PC-3 (cell line): ENCODE data around the gene EIPR1. TPM values are rescaled to one million over a fixed set of nuclear protein-coding genes. Genes with fewer than 3 reads are reported as not detected.
"Not testable (repeated sequence)": the region's sequence is repeated elsewhere in the genome, so short reads cannot be mapped to it uniquely, and the experiment has no call there.

Experiments
- ATAC-seq: fragments of 200-7000 bp; cut with Tn5 transposase; 2 replicates; pipeline ENCODE4 v1.9.1; 2020; ENCODE audit warnings: mild to moderate bottlenecking, moderate library complexity
- BruUV-seq: library from RNA; stranded (reverse); fragments of 400-500 nt; replicated peaks from 2 replicates; lab custom pipeline; 2021; lab: Mats Ljungman, UMichigan
- CTCF ChIA-PET: fragments of 300-600 bp; sonication (Branson Sonifier 250); formaldehyde crosslinking; loops from one replicate; lab custom pipeline; 2022; ENCODE audit warnings: antibody characterized with exemption; lab: Charles Lee
- POLR2A ChIA-PET: fragments of 300-600 bp; sonication (Branson Sonifier 250); formaldehyde crosslinking; loops from one replicate; lab custom pipeline; 2022; ENCODE audit warnings: antibody characterized with exemption; ENCODE audit not compliant: unreplicated experiment; lab: Charles Lee
- DNase-seq: peaks from one replicate; pipeline ENCODE4 v3.0.0-alpha.2; 2015
- H2AFZ ChIP-seq: fragments of 300-600 bp; sonication (generic); 2 replicates; pipeline ENCODE4 v1.6.0; 2016; ENCODE audit warnings: antibody characterized with exemption, low read length
- H3F3A ChIP-seq: fragments of 300-600 bp; sonication (generic); one replicate; pipeline ENCODE4 v1.6.0; 2017; ENCODE audit warnings: antibody characterized with exemption, low read length, control low read depth, mild to moderate bottlenecking; ENCODE audit not compliant: unreplicated experiment
- H3K27ac ChIP-seq: fragments of 300-600 bp; sonication (generic); 2 replicates; pipeline ENCODE4 v1.5.1; 2016; ENCODE audit warnings: mild to moderate bottlenecking, low read length
- H3K27me3 ChIP-seq: fragments of 300-600 bp; sonication (generic); 2 replicates; pipeline ENCODE4 v1.6.1; 2016; ENCODE audit warnings: low read length, mixed read lengths
- H3K36me3 ChIP-seq: fragments of 300-600 bp; sonication (generic); 2 replicates; pipeline ENCODE4 v1.6.1; 2016; ENCODE audit warnings: low read depth, mixed run types, low read length, mixed read lengths
- H3K4me1 ChIP-seq: fragments of 300-600 bp; sonication (generic); 2 replicates; pipeline ENCODE4 v1.5.1; 2016; ENCODE audit warnings: low read length; ENCODE audit not compliant: insufficient read depth
- H3K4me2 ChIP-seq: fragments of 300-600 bp; sonication (generic); 2 replicates; pipeline ENCODE4 v1.6.0; 2016; ENCODE audit warnings: low read length
- H3K4me3 ChIP-seq: fragments of 300-600 bp; sonication (generic); 2 replicates; pipeline ENCODE4 v1.5.1; 2016; ENCODE audit warnings: mild to moderate bottlenecking, low read length, mixed read lengths
- H3K79me2 ChIP-seq: fragments of 300-600 bp; sonication (generic); 2 replicates; pipeline ENCODE4 v1.6.1; 2017; ENCODE audit warnings: low read length, mixed read lengths
- H3K9ac ChIP-seq: fragments of 300-600 bp; sonication (generic); 2 replicates; pipeline ENCODE4 v1.6.0; 2016; ENCODE audit warnings: mild to moderate bottlenecking, low read length
- H3K9me2 ChIP-seq: fragments of 300-600 bp; sonication (generic); replicated peaks from 2 replicates; pipeline ENCODE4 v1.6.1; 2016; ENCODE audit warnings: mixed run types, low read length, mixed read lengths
- H3K9me3 ChIP-seq: fragments of 300-600 bp; sonication (generic); 2 replicates; pipeline ENCODE4 v1.6.1; 2016; ENCODE audit warnings: low read length, mixed read lengths
- H4K20me1 ChIP-seq: fragments of 300-600 bp; sonication (generic); 2 replicates; pipeline ENCODE4 v1.6.1; 2016; ENCODE audit warnings: low read length, mixed read lengths
- EZH2 ChIP-seq: fragments of 300-600 bp; sonication (generic); IDR thresholded peaks from one replicate; pipeline ENCODE4 v1.6.1; 2017; ENCODE audit warnings: antibody characterized with exemption, mild to moderate bottlenecking, low read length; ENCODE audit not compliant: unreplicated experiment
- EZH2phosphoT487 ChIP-seq: fragments of 300-600 bp; sonication (generic); IDR thresholded peaks from 2 replicates; pipeline ENCODE4 v1.6.1; 2018; ENCODE audit warnings: mild to moderate bottlenecking, antibody characterized with exemption, low read length, borderline replicate concordance
- intact Hi-C: fragments of 100-400 bp; cut with micrococcal nuclease; formaldehyde crosslinking; loops from 2 replicates; pipeline ENCODE4 v1.9.0; 2023
- total RNA-seq: library from RNA; depleted of rRNA; stranded (reverse); fragments of >200 nt; gene quantifications from 2 replicates; pipeline ENCODE4 v1.2.3, GENCODE V29; 2014
- TF ChIP-seq, protein P1 (sequence below): fragments of 300-600 bp; sonication (generic); conservative IDR thresholded peaks from 2 replicates; pipeline ENCODE4 v1.5.1; 2017; ENCODE audit warnings: antibody characterized with exemption, low read depth, mild to moderate bottlenecking, low read length

The EIPR1 gene
- total RNA-seq, 1 experiment from 2014 or later = 90.1 TPM

DNA sequence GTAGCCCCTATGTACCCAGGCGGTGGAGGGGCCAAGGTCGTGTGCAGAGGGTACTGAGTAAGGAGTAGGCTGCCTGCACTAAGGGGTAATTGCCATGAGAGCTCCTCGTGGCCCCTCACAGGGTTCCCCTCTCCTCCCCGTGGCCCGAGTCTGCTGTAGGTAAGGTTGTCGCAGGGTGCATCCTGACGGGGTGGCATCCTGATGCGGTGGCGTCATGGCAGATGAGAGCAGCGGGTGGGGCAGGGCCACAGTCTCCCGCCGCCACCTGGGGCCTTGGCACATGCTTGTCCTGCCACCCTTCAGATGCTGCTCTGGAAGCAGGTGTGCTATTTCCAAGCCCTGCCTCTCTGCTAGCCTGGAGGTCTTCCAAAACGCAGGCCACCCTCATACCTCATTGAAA lies 89.7 kb downstream of the EIPR1 start:
- Histone ChIP-seq H4K20me1 (no peaks in the 10 kb centered on the region), H3K27me3 (no peaks in the 10 kb centered on the region), H3K9me3 (no peaks in the 10 kb centered on the region), H3K79me2 (0 out of 2 replicates have a peak, but pooled peaks cover 3% of the 10 kb centered on the region), H3K9ac (no peak overlapping the region), H3K36me3 (no peaks in the 10 kb centered on the region), H3K27ac (no peak overlapping the region), H3K4me3 (no peak overlapping the region), H2AFZ (no peak overlapping the region), H3K4me2 (no peak overlapping the region), H3K9me2 (no peaks in the 10 kb centered on the region), H3F3A (no peaks in the 10 kb centered on the region), H3K4me1 (peaks cover 4% of the 10 kb centered on the region; the same call in 1 of the 2 replicates)
- intact Hi-C loops = no loop called here
- no TSS peak for BruUV-seq
- ATAC-seq = no peak
- ChIA-PET CTCF (no interaction called here), POLR2A (no interaction called here)
- TF ChIP-seq EZH2phosphoT487 (no peak), EZH2 (no peak)
- TF ChIP-seq, protein P1, sequence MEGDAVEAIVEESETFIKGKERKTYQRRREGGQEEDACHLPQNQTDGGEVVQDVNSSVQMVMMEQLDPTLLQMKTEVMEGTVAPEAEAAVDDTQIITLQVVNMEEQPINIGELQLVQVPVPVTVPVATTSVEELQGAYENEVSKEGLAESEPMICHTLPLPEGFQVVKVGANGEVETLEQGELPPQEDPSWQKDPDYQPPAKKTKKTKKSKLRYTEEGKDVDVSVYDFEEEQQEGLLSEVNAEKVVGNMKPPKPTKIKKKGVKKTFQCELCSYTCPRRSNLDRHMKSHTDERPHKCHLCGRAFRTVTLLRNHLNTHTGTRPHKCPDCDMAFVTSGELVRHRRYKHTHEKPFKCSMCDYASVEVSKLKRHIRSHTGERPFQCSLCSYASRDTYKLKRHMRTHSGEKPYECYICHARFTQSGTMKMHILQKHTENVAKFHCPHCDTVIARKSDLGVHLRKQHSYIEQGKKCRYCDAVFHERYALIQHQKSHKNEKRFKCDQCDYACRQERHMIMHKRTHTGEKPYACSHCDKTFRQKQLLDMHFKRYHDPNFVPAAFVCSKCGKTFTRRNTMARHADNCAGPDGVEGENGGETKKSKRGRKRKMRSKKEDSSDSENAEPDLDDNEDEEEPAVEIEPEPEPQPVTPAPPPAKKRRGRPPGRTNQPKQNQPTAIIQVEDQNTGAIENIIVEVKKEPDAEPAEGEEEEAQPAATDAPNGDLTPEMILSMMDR = no peak
- DNase-seq = no peak

DNA sequence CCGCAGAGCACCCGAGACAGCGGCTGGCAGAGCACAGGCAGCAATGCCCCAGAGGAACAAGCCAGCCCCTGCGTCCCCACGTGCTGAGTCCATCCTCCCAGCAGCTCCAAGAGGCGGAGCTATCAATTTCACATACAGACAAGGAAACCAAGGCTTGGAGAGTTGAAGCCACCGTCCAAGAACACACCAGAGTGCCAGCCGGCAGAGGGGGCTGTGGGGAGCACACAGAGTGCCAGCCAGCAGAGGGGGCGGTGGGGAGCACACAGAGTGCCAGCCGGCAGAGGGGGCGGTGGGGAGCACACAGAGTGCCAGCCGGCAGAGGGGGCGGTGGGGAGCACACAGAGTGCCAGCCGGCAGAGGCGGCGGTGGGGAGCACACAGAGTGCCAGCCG lies 91.0 kb downstream of the EIPR1 start:
- H3K9ac ChIP-seq, H2AFZ ChIP-seq, H3K27ac ChIP-seq, POLR2A ChIA-PET, H3K9me2 ChIP-seq, DNase-seq, H3K27me3 ChIP-seq, H3F3A ChIP-seq, H3K36me3 ChIP-seq, H3K9me3 ChIP-seq, H3K4me2 ChIP-seq, BruUV-seq, H4K20me1 ChIP-seq, H3K4me3 ChIP-seq, CTCF ChIA-PET, intact Hi-C loops, ATAC-seq, H3K79me2 ChIP-seq: not testable (repeated sequence)
- peaks cover 12% of the 10 kb centered on the region; the same call in 1 of the 2 replicates for H3K4me1 ChIP-seq

DNA sequence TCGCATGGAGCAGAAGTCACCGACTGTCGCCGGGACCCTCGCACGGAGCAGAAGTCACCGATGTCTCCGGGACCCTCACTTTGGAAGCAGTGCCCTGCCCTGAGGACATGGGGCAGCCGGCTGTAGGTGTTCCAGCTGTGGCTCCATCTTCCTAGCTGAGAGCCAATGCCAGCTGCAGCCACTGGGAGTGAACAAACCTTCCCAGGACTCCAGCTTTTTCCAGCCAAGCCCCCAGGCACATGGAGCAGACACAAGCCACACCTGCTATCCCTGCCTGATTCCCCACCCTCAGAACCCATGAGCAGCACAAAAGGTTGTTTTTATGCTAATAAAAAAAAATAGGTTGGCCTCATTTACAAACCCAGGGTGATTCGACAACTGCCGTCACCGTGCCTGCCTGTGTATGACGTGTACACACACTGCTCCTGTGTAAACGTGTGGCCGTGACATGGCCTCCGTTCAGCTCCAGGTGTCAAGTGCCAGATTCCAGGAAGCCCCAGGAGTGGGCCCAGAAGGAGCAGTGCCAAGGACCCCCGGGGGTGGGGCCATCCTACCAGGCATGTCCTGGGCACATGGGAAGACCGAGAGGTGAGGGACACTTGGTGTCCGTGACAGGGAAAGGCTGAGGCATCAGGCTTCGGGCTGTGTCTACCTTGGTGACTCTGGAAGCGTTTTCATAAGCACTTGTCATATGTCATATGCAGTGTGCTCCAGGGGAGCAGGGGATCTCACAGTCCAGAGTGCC lies 91.5 kb downstream of the EIPR1 start:
- Histone ChIP-seq H3F3A (no peaks in the 10 kb centered on the region), H3K9me2 (no peaks in the 10 kb centered on the region), H4K20me1 (peaks cover 6% of the 10 kb centered on the region; the same call in 1 of the 2 replicates), H3K4me1 (peaks cover 12% of the 10 kb centered on the region; the same call in 1 of the 2 replicates), H3K27ac (no peak overlapping the region), H3K9me3 (no peaks in the 10 kb centered on the region), H3K9ac (no peak overlapping the region), H3K36me3 (no peaks in the 10 kb centered on the region; the same call in 1 of the 2 replicates), H3K4me2 (no peak overlapping the region), H3K27me3 (no peaks in the 10 kb centered on the region), H3K79me2 (no peaks in the 10 kb centered on the region), H2AFZ (no peak overlapping the region), H3K4me3 (no peak overlapping the region)
- no peak for DNase-seq
- ChIA-PET CTCF (no interaction called here), POLR2A (no interaction called here)
- intact Hi-C loops = no loop called here
- BruUV-seq = no TSS peak
- no peak for TF ChIP-seq EZH2
- TF ChIP-seq EZH2phosphoT487 = no peak
- no peak for ATAC-seq
